GM21717 (cell line): ENCODE data around the gene RELCH.

Experiments used
- ATAC-seq: cut with Tn5 transposase; IDR thresholded peaks from one replicate; pipeline ENCODE4 v1.9.1; 2021; ENCODE audit warnings: mild to moderate bottlenecking, moderate library complexity; ENCODE audit not compliant: unreplicated experiment

RELCH gene

DNA sequence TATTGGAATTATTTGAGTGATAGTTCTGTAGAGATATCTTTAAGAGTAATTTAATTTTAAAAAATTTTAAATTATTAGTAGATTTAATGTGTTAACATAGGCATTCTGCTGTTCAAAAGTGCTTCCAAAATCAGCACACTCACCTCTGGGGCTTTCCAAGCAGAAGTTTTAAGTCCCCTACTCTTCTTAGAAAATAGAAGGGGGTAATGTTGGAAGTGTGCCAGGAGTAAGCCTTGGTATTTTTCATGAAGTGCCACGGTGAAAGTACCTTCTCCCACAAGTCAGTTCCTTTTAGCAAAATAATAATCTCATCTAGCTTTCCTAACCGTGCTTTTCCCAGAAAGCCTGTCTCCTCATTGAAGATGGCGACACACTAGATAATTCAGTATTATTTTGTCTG, 134.1 kb downstream of the RELCH start:
- ATAC-seq, result no peak

DNA sequence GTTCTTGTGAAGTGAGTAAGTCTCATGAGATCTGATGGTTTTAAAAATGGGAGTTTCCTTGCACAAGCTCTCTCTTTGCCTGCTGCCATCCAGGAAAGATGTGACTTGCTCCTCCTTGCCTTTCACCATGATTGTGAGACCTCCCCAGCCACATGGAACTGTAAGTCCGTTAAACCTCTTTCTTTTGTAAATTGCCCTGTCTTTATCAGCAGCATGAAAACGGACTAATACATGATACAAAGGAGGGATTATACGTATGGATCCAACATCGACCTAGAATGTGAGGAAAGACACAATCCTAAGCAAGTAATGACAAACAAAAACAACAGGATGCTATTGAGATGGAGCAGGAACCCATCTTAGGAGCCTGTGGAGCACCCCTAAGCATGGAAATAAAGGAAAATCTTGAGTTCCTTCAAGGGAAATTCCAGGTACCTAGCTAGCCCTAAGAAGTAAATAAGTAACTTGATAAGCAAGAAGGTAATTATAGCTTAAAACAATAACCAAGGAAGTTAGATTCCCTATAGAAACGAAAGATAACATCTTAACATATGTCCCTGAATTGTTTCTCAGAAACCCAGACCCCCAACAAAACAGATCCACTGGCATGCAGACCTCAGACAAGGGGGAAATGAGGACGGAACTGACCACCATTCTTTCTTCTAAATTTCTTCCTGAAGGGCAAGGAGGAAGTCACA, 136.6 kb downstream of the RELCH start:
- no peak for ATAC-seq

DNA sequence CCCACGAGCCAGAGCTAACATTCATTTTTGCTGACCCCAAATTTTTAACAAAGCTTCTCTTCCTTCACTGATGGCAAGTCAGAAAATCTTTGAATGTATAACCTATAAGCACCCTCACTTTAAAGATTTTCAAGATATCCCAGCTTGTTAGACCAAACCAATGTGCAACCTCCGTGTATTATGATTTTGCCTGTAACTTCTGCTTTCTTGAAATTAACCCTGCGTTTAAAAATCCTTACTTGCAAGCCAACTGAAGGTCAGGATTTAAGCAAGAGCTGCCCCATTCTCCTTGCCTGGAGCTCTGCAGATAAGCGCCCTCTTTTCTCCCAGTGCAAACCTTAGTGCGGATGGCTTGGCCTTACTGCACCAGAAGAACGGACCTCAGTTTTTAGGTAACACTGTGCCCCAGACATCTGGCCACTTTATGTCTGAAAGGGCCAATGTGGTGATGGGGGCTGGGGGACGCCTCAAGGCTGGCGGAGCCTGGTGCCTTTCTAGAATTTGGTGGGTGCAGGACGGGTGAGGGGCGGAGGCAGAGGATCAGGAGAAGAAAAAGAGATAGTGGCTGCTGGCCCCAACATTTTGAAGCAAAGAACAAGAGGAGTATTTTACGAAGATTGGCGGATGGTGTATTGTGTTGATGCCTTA, 137.2 kb downstream of the RELCH start:
- ATAC-seq, result no peak

DNA sequence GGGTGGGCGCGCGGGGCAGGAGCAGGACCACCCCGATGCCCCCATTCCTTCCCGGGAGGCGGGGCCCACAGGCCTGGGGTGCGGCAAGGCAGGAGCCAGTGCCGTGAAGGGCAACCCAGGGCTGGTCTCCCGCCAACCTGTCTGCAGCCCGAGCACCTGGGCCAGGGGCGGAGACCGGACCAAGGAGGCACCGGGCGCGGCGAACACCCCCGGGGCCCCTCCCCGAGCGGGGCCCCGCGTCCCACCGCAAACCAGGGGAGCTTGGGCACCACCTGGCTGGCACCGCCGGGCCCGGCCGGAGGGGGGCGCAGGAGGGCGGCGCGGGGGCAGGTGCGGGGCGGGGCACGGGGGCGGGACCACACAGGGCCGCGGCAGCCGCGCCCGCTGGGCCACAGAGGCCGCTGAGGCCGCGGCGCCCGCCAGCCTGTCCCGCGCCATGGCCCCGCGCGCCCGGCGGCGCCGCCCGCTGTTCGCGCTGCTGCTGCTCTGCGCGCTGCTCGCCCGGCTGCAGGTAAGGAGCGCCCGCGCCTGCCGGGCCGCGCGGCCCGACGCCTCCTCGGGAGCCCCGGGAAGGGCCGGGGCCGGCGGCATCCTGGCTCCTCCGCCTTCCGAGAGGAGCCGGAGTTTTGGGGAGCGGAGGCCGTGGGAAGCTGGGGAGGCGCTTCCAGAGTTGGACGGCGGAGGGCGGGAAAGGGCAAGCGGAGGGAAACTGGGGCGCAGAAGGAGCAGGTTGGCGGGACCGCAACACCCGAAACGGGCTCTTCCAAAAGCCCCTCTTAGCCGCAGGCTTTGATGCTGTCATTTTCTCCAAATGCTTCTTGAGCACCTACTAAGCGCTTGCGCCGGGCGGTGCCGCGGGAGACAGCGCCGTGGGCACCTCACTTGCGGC, 138.1 kb downstream of the RELCH start, which contains the start of gene TNFRSF11A:
Gene TNFRSF11A, plus strand, starts transcription at position 394 of the 889 bp plus-strand sequence. Its CDS starts 43 bp downstream, at position 437.
- ATAC-seq, result peak; percentile 70

DNA sequence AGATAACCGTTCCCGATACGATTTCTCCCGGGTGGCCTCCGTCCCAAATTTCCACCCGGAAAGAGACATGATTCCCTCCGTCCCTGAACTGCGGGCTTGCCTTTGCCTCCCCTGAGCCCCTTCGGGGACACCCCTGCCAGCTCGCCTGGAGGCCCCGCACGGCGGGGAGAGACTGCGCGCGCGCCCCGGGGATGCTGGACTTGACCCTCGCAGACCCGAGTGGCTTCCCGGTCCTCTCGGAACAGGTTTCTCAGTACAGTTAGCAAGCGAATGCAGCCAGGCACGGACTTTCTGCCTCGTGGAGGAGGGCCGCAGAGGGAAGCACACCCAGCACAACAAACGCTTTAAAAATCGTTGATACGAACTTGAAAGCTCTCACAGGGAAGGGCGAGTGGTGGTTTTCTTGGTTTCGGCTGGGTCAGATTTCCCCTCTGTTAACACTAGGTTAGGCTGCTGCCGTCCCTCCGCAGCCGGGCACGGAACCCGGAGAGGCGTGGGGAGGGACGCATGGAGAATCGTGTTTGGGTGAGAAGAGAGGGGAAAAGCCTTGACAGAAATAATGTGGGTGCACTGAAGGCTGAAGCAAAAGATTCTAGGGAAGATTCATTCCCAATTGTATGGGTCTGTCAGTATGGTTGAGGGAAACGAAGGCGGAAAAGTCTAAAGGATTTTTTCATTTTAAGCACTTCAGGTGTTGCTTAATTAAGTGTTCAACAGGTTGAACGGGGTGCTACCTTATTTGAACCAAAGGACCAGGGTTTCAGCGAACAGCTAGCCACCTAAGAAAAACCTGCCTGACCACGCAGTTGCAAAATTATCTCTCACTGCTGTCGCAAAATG, 139.0 kb downstream of the RELCH start:
- no peak for ATAC-seq

DNA sequence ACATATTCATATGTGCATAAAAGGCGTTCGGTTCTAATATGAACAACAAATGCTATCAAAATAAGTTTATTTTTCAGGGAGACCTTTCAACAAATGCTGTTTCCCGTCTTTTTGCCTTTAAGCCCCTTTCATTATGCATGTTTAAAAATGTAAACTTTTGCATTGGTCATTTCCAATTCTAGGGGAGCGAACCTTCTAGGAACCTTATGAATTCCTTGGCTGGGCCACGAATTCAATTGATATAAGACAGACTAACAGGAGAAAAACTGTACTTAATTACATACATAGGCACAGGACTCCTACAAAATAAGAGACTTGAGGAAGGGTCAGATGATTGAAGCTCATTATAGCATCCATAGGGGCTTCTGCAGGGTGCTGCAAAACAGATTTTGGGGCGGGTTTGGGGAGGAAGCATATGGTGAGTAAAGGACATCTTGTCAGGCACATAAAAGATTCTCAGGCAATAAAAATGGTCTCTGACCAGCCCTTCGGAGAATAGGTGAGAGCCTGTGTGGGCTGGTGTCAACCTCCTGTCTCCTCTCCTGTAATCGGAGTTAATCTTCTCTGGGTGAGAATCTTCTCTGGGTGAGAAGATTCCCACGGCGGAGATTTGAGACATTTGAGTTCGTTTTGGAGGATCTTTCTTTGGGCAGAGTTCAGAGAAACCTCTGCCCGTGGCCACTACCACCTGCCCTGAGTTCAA, 139.7 kb downstream of the RELCH start:
- no peak for ATAC-seq

DNA sequence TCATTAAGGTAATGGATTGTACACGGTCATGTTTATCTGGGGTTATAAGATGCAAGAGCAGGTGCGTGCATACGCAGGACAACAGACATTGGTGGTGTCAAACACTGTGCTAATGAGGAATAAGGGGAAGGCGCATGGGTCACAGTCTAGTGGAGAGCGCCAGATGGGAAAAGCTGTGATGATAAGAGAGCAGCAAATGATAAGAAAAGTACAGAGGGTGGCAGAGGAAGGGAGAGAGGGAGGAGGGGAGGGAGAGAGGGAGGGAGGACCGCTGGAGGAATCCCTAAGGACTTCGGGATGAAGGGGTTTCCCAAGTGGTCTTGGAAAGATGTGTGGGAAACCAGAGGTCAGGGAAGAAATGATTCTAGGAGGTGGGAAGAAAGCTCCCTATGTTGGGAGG, 140.9 kb downstream of the RELCH start:
- no peak for ATAC-seq

DNA sequence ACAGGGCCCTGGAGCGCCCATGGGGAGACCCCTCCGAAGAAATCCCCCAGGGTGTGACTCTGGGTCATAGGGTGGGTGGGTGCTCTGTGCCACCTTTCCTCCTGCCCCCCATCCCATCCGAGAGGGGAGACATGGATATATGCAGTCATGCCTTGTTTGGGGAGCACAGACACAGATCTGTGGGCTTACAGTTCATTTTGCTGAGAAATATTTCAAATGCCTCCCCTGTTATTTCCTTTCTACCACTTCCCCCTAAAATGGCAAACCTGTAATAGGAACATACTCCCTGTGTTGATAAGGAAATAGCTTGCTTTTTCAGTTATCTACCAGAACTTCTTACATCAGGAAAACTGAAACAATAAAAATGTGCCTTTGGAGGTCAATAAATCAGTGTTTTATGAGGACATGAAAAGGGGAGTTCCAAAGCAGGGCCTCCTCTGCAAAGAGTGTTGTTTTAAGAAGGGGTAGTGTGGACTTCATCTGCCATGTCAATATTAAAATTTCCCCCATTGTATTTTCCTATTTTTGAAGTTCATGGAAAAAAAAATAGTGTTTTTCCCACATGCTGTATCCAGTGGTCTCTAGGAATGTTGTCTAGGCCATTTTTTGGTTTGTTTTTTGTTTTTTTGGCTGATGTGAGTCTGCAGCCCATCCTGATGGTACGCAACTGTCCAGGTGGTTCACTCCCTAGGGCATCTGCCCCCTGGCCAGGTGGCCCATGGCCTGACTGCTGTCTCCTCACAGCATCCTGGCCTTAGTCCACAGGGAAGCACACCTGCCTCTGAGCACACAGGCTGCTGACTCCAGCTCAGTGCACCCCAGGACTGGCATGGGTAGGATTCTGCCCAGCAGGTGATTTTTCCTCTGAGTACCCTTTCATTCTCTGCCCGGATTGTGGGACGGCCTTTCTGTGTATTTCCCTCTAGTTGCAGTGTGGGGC, 141.8 kb downstream of the RELCH start:
- ATAC-seq, result no peak

DNA sequence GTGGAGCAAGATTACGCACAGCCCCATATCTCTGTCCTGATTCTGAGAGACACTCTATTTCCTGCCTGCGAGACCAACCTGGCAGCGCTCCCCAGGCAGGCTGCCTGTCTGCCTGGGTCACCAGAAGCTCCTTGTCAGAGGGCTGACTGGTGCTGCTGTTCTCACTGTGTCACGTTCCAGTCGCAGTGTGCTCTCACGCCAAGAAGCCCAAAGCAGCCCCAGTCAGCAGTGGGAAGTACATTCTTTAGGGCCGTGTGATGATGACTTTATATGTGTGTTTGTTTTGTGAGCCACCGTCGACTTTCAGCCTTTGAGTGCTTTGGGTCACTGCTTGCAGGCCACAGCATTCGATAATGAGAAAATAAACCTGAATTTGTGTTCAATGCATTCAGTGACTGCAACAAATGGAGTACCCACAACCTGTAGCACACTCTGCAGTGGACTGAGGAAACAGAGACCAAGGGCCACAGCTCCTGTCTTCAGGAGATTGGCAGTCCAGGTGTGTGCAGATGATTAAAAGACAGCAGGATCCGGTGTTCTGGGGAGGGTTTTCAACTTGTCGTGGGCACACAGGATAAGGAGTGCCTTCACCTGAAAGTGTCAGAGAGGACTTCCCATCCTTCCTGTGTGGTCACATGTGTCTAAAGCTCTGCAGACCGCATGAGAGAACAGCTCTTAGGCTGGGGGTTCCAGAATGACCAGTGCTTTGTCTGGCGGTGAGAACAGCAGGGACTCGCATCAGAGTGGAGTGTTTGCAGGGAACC, 142.8 kb downstream of the RELCH start:
- no peak for ATAC-seq

DNA sequence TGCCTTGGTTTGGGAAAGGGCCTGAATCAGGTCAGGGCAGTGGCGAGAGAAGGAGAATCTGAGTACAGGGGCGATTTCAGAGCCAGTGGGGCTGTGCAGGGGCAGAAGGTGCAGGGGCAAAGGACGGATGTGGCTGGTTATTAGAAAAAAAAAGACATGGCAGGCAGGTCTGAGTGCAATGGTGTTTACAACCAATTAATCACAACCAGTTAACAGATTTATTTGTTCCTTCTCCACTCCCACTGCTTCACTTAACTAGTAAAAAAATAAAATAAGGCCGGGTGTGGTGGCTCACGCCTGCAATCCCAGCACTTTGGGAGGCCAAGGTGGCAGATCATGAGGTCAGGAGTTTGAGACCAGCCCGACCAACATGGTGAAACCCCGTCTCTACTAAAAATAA, 143.6 kb downstream of the RELCH start:
- ATAC-seq, result no peak

DNA sequence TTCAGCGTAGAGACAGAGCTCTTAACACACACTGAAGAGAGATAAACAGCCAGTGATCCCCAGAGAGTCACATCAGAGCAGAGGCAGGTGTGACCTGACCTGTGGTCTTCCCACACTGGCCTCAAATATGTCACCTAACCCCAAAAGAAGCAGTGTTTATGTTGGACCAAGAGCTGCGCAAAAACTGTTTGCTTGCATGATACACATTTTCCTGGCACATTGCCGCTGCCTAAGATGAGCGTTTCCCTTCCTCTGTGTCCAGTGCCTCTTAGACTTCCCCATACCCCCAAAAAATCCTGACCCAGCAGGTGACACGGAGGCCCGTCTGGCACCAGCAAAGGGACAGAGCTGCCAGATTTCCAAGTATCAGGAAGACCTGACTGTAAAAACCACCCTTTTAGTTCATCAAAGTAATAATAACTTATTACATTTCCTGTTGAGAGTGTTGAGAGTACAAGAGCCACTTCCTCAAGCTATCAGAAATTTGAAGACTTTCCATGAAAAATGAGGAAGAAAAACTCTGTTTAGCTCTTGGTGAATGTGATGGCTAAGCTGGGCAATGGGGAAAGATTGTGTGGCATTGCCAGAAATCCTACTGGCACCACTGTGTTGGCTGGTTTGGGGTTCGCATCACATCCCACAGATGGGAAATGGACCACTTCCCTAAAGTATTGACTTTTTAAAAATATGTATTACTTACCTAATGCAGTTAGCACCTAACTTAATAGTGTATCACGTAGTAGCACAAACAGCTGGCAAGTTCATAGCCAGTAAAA, 144.7 kb downstream of the RELCH start:
- ATAC-seq, result no peak

DNA sequence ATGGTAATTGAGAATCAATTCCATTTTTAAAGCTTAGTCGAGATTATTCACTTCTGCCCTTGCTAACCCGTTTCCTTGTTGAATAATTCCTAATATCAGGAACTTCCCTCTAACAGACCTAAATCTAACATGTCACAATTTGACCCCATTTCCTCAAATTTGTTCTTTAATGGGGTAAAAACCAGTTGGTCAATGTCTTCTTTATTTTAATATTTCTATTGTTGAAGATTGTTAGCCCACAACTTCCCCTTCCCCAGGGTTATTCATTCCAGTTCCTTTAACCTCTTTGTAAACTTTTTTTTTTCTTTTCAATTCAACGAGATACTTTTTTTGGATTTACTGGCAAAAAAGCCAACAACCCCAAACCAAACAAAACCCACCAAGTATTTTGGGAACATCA, 145.4 kb downstream of the RELCH start:
- ATAC-seq, result no peak

DNA sequence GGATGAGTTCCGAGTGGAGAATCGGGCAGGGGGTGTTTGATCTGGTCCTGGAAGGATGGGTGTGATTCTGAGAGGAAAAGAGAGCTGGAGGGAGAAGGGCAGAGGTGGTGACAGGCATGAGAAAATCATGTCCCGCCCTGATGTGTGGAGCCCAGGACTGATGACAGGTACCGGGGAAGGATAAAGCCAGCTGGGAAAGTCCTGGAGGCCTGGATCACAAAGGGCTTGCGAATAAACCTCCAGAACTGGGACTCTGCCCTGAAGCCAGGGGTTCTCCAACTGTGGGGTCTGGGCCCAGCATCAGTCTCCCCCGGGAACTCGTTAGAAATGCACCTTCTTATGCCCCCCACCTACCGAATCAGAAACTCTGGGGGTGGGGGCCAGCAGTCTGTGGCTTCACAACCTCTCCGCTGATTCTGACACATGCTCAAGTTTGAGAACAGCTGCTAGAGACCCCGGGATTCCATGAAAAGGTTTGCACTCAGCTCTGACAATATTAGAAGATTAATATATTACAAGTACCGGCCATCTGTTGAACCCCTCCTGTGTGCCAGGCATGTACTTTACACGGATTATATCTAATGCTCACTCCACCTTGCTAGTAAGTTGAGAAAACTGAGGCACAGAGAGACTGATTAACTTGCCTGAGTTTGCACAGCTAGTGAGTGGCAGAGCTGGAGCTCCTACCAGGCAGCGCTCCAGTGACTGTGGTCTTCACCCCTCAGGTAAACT, 146.1 kb downstream of the RELCH start:
- no peak for ATAC-seq

DNA sequence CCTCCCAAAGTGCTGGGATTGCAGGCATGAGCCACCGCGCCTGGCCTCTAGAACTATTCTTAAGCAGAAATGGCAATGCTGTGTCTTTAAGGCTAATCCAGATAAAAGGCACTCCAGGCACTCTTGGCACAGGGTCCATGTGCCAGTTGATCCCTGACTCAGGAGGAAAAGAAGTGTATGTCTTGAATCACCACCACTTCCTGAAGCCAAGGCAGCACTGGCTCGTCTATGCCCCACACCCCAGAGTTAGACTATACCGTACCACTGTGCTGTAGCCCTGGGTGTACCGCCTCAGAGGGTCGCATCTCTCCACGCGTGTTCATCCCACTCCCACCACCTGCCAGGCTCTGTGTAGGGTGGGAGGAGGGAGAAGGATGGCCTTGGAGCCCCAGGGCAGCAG, 147.1 kb downstream of the RELCH start:
- ATAC-seq, result no peak

DNA sequence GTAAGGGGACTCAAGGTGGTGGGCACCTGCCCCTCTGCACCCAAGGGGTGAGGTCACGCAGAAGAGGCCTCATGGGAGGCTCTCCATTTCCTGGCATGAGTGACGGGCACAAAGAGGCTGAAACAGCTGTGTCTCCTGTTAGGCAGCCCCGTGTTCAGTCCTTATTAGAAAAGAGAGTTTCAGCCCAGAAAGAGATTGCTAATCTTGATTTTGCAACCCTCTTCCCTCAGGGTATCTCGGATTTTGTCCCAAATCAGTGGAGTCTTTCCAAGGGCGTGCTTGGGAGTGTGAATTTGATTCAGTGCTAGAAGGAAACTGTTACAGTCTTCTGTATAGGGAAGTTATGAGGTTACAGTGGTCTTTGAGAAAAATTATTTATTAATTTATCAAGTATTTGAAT, 148.4 kb downstream of the RELCH start:
- no peak for ATAC-seq

DNA sequence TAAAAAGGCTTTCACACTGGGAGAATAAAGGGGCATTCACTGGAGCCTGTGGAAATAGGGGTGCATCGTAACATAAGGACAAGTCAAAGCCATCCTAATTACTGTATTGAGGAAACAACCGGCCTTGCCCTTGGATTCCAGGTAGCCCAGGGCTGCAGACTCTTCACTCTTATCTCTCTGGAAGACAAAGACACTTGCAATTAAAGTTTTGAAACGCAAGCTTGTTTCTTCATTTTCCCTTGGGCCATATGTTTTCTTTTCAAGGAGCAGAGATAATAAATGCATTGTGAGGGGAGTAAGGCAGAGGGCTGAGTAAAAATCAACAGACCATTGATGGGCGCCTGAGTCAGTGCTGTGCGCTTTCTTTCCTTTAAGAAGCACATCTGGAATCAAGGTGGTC, 149.6 kb downstream of the RELCH start:
- no peak for ATAC-seq

DNA sequence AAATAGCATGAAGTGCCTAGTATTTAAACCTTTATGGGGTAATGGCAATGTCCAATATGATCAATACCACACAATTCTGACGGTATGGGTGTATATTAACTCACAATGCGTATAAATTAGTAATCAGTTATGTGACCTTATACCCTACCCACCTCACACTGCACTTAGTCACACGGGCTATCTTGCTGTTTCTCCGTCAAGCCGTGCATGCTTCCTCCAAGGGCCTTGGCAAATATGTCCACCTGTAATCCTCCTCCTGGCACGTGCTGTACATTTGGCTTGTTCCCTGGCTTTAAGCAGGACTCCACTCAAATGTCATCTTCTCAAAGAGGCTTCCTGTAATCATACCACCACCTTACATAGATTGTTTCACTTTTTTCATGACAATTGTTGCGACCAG, 150.3 kb downstream of the RELCH start:
- no peak for ATAC-seq
